H1 (cell line): ENCODE results near the gene NFATC1. TPM values are rescaled to one million over a fixed set of nuclear protein-coding genes. Genes with fewer than 3 reads are reported as not detected.

Experiments
- CTCF ChIA-PET: fragments of 300-600 bp; sonication (Branson Sonifier 250); formaldehyde crosslinking; loops from one replicate; lab custom pipeline; 2021; ENCODE audit not compliant: partially characterized antibody; lab: Charles Lee
- POLR2A ChIA-PET: fragments of 300-600 bp; sonication (Branson Sonifier 250); formaldehyde crosslinking; loops from one replicate; lab custom pipeline; 2021; ENCODE audit warnings: inconsistent platforms; ENCODE audit not compliant: partially characterized antibody; lab: Charles Lee
- DNase-seq, 2 experiments: peaks; one replicate each; pipeline versions ENCODE4 v3.0.0 to v3.0.0-alpha.2; 2010 to 2022; ENCODE audit warnings: low spot score in 2 of 2, low read depth in 1 of 2, mixed read lengths in 1 of 2
- FAIRE-seq: peaks from 2 replicates; lab custom pipeline; 2011; peaks lifted over from hg19 to GRCh38; lab: Jason Lieb, UNC
- H2AFZ ChIP-seq: 2 replicates; pipeline ENCODE4 v1.8.1; 2012; ENCODE audit warnings: low read length, inconsistent platforms
- H2AK5ac ChIP-seq: 2 replicates; pipeline ENCODE4 v1.6.1; 2013; ENCODE audit warnings: low read depth, low read length
- H2BK120ac ChIP-seq: replicated peaks from 2 replicates; pipeline ENCODE3; 2013; ENCODE audit warnings: low read depth, low read length, inconsistent platforms
- H2BK12ac ChIP-seq: 2 replicates; pipeline ENCODE4 v1.6.1; 2013; ENCODE audit warnings: low read depth, low read length
- H2BK15ac ChIP-seq: 2 replicates; pipeline ENCODE4 v1.6.1; 2013; ENCODE audit warnings: low read length
- H2BK20ac ChIP-seq: 2 replicates; pipeline ENCODE4 v1.6.1; 2013; ENCODE audit warnings: low read length
- H2BK5ac ChIP-seq: 2 replicates; pipeline ENCODE4 v1.6.1; 2013; ENCODE audit warnings: low read depth, low read length
- H3K14ac ChIP-seq: 2 replicates; pipeline ENCODE4 v1.6.1; 2013; ENCODE audit warnings: inconsistent platforms; ENCODE audit not compliant: insufficient read length
- H3K18ac ChIP-seq: 2 replicates; pipeline ENCODE4 v1.6.1; 2013; ENCODE audit warnings: low read length; ENCODE audit errors: extremely low read depth
- H3K23ac ChIP-seq: 2 replicates; pipeline ENCODE4 v1.6.1; 2013; ENCODE audit warnings: inconsistent platforms; ENCODE audit not compliant: insufficient read length
- H3K23me2 ChIP-seq: 2 replicates; pipeline ENCODE4 v1.6.1; 2013; ENCODE audit warnings: low read depth, low read length
- H3K27ac ChIP-seq: 2 replicates; pipeline ENCODE4 v1.6.1; 2011; ENCODE audit warnings: low read depth, low read length, inconsistent platforms
- H3K27me3 ChIP-seq, 4 experiments: replicated peaks in 1 of 4; 1 replicate in 1 of 4; 2 replicates in 3 of 4; pipeline versions ENCODE4 v1.6.1 to v1.8.1; 2011 to 2013; ENCODE audit warnings: low read length in 3 of 4, mild to moderate bottlenecking in 3 of 4, inconsistent platforms in 2 of 4, mixed read lengths in 2 of 4, moderate library complexity in 1 of 4; ENCODE audit not compliant: control insufficient read depth in 3 of 4, insufficient read depth in 3 of 4; ENCODE audit errors: extremely low read depth in 1 of 4
- H3K36me3 ChIP-seq, 4 experiments: 2 replicates each; pipeline versions ENCODE4 v1.6.1 to v1.8.1; 2011 to 2013; ENCODE audit warnings: mild to moderate bottlenecking in 4 of 4, low read length in 3 of 4, moderate library complexity in 2 of 4, control low read depth in 1 of 4, inconsistent platforms in 1 of 4; ENCODE audit not compliant: insufficient read depth in 4 of 4, control insufficient read depth in 2 of 4
- H3K4ac ChIP-seq: replicated peaks from 2 replicates; pipeline ENCODE3; 2013; ENCODE audit warnings: low read length, low read depth, mixed read lengths, inconsistent platforms; ENCODE audit not compliant: insufficient read length
- H3K4me1 ChIP-seq, 4 experiments: replicated peaks in 1 of 4; 1 replicate in 1 of 4; 2 replicates in 3 of 4; pipeline versions ENCODE4 v1.6.1 to v1.8.1; 2011 to 2013; ENCODE audit warnings: low read length in 3 of 4, inconsistent platforms in 2 of 4, mixed read lengths in 1 of 4; ENCODE audit not compliant: insufficient read depth in 4 of 4, control insufficient read depth in 3 of 4
- H3K4me2 ChIP-seq, 2 experiments: 2 replicates each; pipeline versions ENCODE4 v1.6.1 to v1.8.1; 2011 to 2013; ENCODE audit warnings: low read depth in 2 of 2, low read length in 2 of 2, control low read depth in 1 of 2, inconsistent platforms in 1 of 2, mild to moderate bottlenecking in 1 of 2; ENCODE audit not compliant: insufficient read depth in 1 of 2
- H3K4me3 ChIP-seq, 4 experiments: fragments of 200-600, 300-600 bp in 1 of 4; sonication (generic), shearing (Covaris generic), sonication (Bioruptor Twin) in 1 of 4; 2 replicates each; pipeline versions ENCODE4 v1.5.1 to v1.8.1; 2011 to 2016; ENCODE audit warnings: low read length in 4 of 4, low read depth in 3 of 4, control low read depth in 2 of 4, inconsistent platforms in 2 of 4, mild to moderate bottlenecking in 2 of 4, mixed read lengths in 1 of 4, moderate library complexity in 1 of 4; ENCODE audit not compliant: insufficient read depth in 2 of 4; ENCODE audit errors: extremely low read depth in 1 of 4
- H3K56ac ChIP-seq: replicated peaks from 2 replicates; pipeline ENCODE3; 2013; ENCODE audit warnings: low read depth, mild to moderate bottlenecking, mixed read lengths, low read length, inconsistent platforms; ENCODE audit not compliant: insufficient read length
- H3K79me1 ChIP-seq: 2 replicates; pipeline ENCODE4 v1.6.1; 2013; ENCODE audit warnings: low read depth, low read length, control low read depth
- H3K79me2 ChIP-seq, 2 experiments: 2 replicates each; pipeline versions ENCODE4 v1.6.1 to v1.8.1; 2012 to 2013; ENCODE audit warnings: low read length in 2 of 2, mild to moderate bottlenecking in 2 of 2, inconsistent platforms in 1 of 2; ENCODE audit not compliant: insufficient read depth in 2 of 2, control insufficient read depth in 1 of 2
- H3K9ac ChIP-seq, 4 experiments: replicated peaks in 1 of 4; 1 replicate in 1 of 4; 2 replicates in 3 of 4; pipeline versions ENCODE4 v1.6.1 to v1.8.1; 2011 to 2013; ENCODE audit warnings: low read depth in 3 of 4, low read length in 3 of 4, control low read depth in 2 of 4, mild to moderate bottlenecking in 2 of 4, moderate library complexity in 2 of 4, inconsistent platforms in 1 of 4; ENCODE audit errors: extremely low read depth in 1 of 4
- H3K9me3 ChIP-seq, 2 experiments: 2 replicates each; pipeline versions ENCODE4 v1.6.1 to v1.8.1; 2012 to 2013; ENCODE audit warnings: mild to moderate bottlenecking in 2 of 2, moderate library complexity in 2 of 2, control low read depth in 1 of 2, inconsistent platforms in 1 of 2, low read depth in 1 of 2, low read length in 1 of 2, mixed read lengths in 1 of 2; ENCODE audit not compliant: insufficient read depth in 2 of 2
- H4K20me1 ChIP-seq, 2 experiments: replicated peaks in 1 of 2; 2 replicates each; pipeline versions ENCODE3 to v1.8.1; 2011 to 2013; ENCODE audit warnings: inconsistent platforms in 2 of 2, low read length in 2 of 2, mild to moderate bottlenecking in 1 of 2; ENCODE audit not compliant: insufficient read depth in 2 of 2, control insufficient read depth in 1 of 2
- H4K5ac ChIP-seq: 2 replicates; pipeline ENCODE4 v1.6.1; 2013; ENCODE audit warnings: low read length, low read depth, mixed read lengths, inconsistent platforms; ENCODE audit not compliant: insufficient read length
- H4K8ac ChIP-seq: 2 replicates; pipeline ENCODE4 v1.8.0; 2013; ENCODE audit warnings: mild to moderate bottlenecking, moderate library complexity, low read length, inconsistent platforms; ENCODE audit not compliant: insufficient read depth; ENCODE audit errors: extremely low read depth
- H4K91ac ChIP-seq: replicated peaks from 2 replicates; pipeline ENCODE3; 2013; ENCODE audit warnings: low read length, mixed read lengths, inconsistent platforms; ENCODE audit not compliant: insufficient read length
- EP300 ChIP-seq, 2 experiments: IDR thresholded peaks; 1 replicate in 1 of 2; 2 replicates in 1 of 2; pipeline ENCODE4 v1.6.1; 2011 to 2012; ENCODE audit warnings: low read depth in 2 of 2, low read length in 2 of 2, mild to moderate bottlenecking in 2 of 2, borderline replicate concordance in 1 of 2, inconsistent platforms in 1 of 2, moderate library complexity in 1 of 2
- GABPA ChIP-seq: IDR thresholded peaks from 2 replicates; pipeline ENCODE4 v1.6.1; 2011; ENCODE audit warnings: mild to moderate bottlenecking, low read length, moderate library complexity, borderline replicate concordance; ENCODE audit not compliant: insufficient read depth
- GTF2F1 ChIP-seq: IDR thresholded peaks from 2 replicates; pipeline ENCODE4 v1.6.1; 2012; ENCODE audit warnings: low read depth, low read length, improper control_type of control experiment, borderline replicate concordance
- NANOG ChIP-seq: IDR thresholded peaks from 2 replicates; pipeline ENCODE4 v1.6.1; 2011; ENCODE audit warnings: low read length, low read depth, mild to moderate bottlenecking, inconsistent platforms; ENCODE audit not compliant: insufficient read depth, poor library complexity, severe bottlenecking
- NRF1 ChIP-seq: IDR thresholded peaks from 2 replicates; pipeline ENCODE4 v1.6.1; 2011; ENCODE audit warnings: mild to moderate bottlenecking, low read depth, low read length, improper control_type of control experiment
- POU5F1 ChIP-seq: IDR thresholded peaks from 2 replicates; pipeline ENCODE4 v1.6.1; 2011; ENCODE audit warnings: low read depth, mild to moderate bottlenecking, low read length, moderate library complexity
- SIN3A ChIP-seq, 2 experiments: IDR thresholded peaks in 1 of 2; conservative IDR thresholded peaks in 1 of 2; 2 replicates each; pipeline ENCODE4 v1.6.1; 2011 to 2012; ENCODE audit warnings: low read length in 2 of 2, improper control_type of control experiment in 1 of 2, low read depth in 1 of 2, mild to moderate bottlenecking in 1 of 2
- SIRT6 ChIP-seq: IDR thresholded peaks from one replicate; pipeline ENCODE4 v1.7.1; 2012; ENCODE audit warnings: low read length, inconsistent platforms
- TEAD4 ChIP-seq: IDR thresholded peaks from 2 replicates; pipeline ENCODE4 v1.6.1; 2012; ENCODE audit warnings: low read depth, low read length, inconsistent platforms, mixed read lengths
- YY1 ChIP-seq: IDR thresholded peaks from 2 replicates; pipeline ENCODE4 v1.6.1; 2011; ENCODE audit warnings: low read depth, mild to moderate bottlenecking, low read length
- WGBS, 2 experiments: shearing (Covaris generic) in 1 of 2; methylation state at CpG; one replicate each; pipeline versions ENCODE4 v1.1.6 to v1.1.7; 2013 to 2015; ENCODE audit warnings: low lambda C conversion rate in 2 of 2, mixed read lengths in 2 of 2, inconsistent platforms in 1 of 2, low coverage in 1 of 2, missing lambda C conversion rate in 1 of 2; ENCODE audit not compliant: insufficient replicate concordance in 2 of 2, insufficient coverage in 1 of 2, insufficient read length in 1 of 2; ENCODE audit errors: extremely low coverage in 1 of 2, missing lambda C conversion rate in 1 of 2; 5-methylcytosine and 5-hydroxymethylcytosine counted together
- polyA plus RNA-seq, 7 experiments: library from polyadenylated mRNA; depleted of rRNA in 3 of 7; stranded (reverse) in 5 of 7; unstranded in 2 of 7; fragments of >200 nt in 5 of 7; fragments of 200-250 nt in 2 of 7; gene quantifications; 1 replicate in 5 of 7; 2 replicates in 1 of 7; 4 replicates in 1 of 7; pipeline versions ENCODE4 v1.2.1 to v1.2.3, GENCODE V29; 2011 to 2013; ENCODE audit warnings: missing spikeins in 2 of 7, mixed read lengths in 2 of 7
- total RNA-seq: library from RNA; stranded (reverse); fragmentation: NEBNext Ultra II Directional; extraction: Animal tissue kit (Norgen Biotek cat#: 25700); gene quantifications from 2 replicates; pipeline ENCODE4 v1.2.1, GENCODE V29; 2021

NFATC1 gene
- total and polyA plus RNA-seq, 2 of the 8 experiments (the other 6 are each of a cell fraction or from before 2014, with no cell fraction given), result 2.0 to 6.6 TPM

- H2AK5ac ChIP-seq, result no peak overlapping the region
- CTCF ChIA-PET, result interaction anchor here (1.1 to 1.3 kb wide), 2 partner anchors 8 to 11 kb away, joined by 4 read pairs; no protein-coding TSS in a partner anchor
Observed at GRCh38 chr18:79368681-79369080, 27.0 kb upstream of the NFATC1 start.

More at GRCh38 chr18:79368681-79369080, 27.0 kb upstream of the NFATC1 start:
- Histone ChIP-seq H2BK12ac (no peak overlapping the region), H3K4me1 (no peaks in the 10 kb centered on the region), H3K4me2 (no peak overlapping the region), H3K79me1 (no peaks in the 10 kb centered on the region), H3K4ac (no peak overlapping the region), H2BK5ac (no peak overlapping the region), H3K4me3 (no peak overlapping the region), H4K5ac (no peak overlapping the region), H2BK15ac (no peak overlapping the region), H3K9me3 (peaks cover 0 to 3% of the 10 kb centered on the region in 2 experiments; a peak in 1 of 4 replicates), H2AFZ (no peak overlapping the region), H4K91ac (no peak overlapping the region), H3K27me3 (no peaks in the 10 kb centered on the region), H2BK20ac (no peak overlapping the region)
- POLR2A ChIA-PET, result no interaction called here
- no peak for FAIRE-seq
- TF ChIP-seq NANOG (no peak), SIRT6 (no peak), TEAD4 (no peak), EP300 (IDR thresholded peaks at IDR 0.05; ENCODE audit: borderline replicate concordance in 1 of 2, low read depth in 2 of 2, low read length in 2 of 2) (no peak), GABPA (no peak), YY1 (no peak), NRF1 (no peak), SIN3A (conservative IDR thresholded peaks at IDR 0.05 in 1 of 2, IDR thresholded peaks at IDR 0.05 in 1 of 2; ENCODE audit: low read depth in 1 of 2, low read length in 2 of 2) (no peak), GTF2F1 (no peak), POU5F1 (no peak)
- TF ChIP-seq, all 59 proteins: peak for 0
- Histone ChIP-seq H4K8ac (no peak overlapping the region), H3K56ac (no peak overlapping the region), H3K23me2 (no peaks in the 10 kb centered on the region), H3K9ac (no peak overlapping the region), H3K23ac (no peak overlapping the region), H3K36me3 (peaks cover 0 to under 1% (median 0%) of the 10 kb centered on the region in 4 experiments; a peak in 2 of 8 replicates), H3K18ac (no peak overlapping the region), H2BK120ac (no peak overlapping the region), H3K14ac (no peak overlapping the region), H3K79me2 (no peaks in the 10 kb centered on the region), H3K27ac (no peak overlapping the region), H4K20me1 (peaks cover 0 to 1% of the 10 kb centered on the region in 2 experiments)
- DNase-seq, result no peak
- WGBS, 2 experiments, result 93% methylated on average over 15 of the region's 15 CpGs; no CpG with 5 or more reads in 1 of the 2 experiments
